SU-DHL-6 (cell line): ENCODE measurements around the gene ERRFI1.

ENCODE experiments used
- H2AFZ ChIP-seq: fragments of 200-600 bp; sonication (generic); 2 replicates; pipeline ENCODE4 v1.6.1; 2014; ENCODE audit warnings: low read depth, mild to moderate bottlenecking, moderate library complexity, mixed read lengths, antibody characterized with exemption, low read length; ENCODE audit not compliant: severe bottlenecking
- H3F3A ChIP-seq: fragments of 200-600 bp; shearing (Covaris generic); 2 replicates; pipeline ENCODE4 v1.6.0; 2016; ENCODE audit warnings: antibody characterized with exemption, mild to moderate bottlenecking; ENCODE audit not compliant: insufficient read depth
- H3K27ac ChIP-seq: fragments of 200-600 bp; sonication (generic); 2 replicates; pipeline ENCODE4 v1.5.1; 2016; ENCODE audit warnings: low read depth, mild to moderate bottlenecking, low read length, moderate library complexity, mixed read lengths
- H3K27me3 ChIP-seq: fragments of 200-600 bp; sonication (generic), shearing (Covaris generic); 2 replicates; pipeline ENCODE4 v1.6.0; 2014; ENCODE audit warnings: mild to moderate bottlenecking, low read length
- H3K36me3 ChIP-seq: fragments of 200-600 bp; sonication (generic); 2 replicates; pipeline ENCODE4 v1.6.1; 2014; ENCODE audit warnings: mild to moderate bottlenecking, low read length, mixed read lengths
- H3K4me2 ChIP-seq: fragments of 300-600, 200-600 bp; shearing (Covaris generic), sonication (generic); 2 replicates; pipeline ENCODE4 v1.6.0; 2014; ENCODE audit warnings: low read length, low read depth, mild to moderate bottlenecking; ENCODE audit not compliant: poor library complexity, severe bottlenecking
- H3K4me3 ChIP-seq: fragments of 200-600 bp; sonication (generic); 2 replicates; pipeline ENCODE4 v1.5.1; 2014; ENCODE audit warnings: antibody characterized with exemption, low read length, mild to moderate bottlenecking, mixed read lengths; ENCODE audit not compliant: insufficient read depth, poor library complexity, severe bottlenecking
- H3K79me2 ChIP-seq: fragments of 200-600 bp; sonication (generic); 2 replicates; pipeline ENCODE4 v1.6.1; 2014; ENCODE audit warnings: mild to moderate bottlenecking, low read length, moderate library complexity; ENCODE audit not compliant: insufficient read depth
- H3K9ac ChIP-seq: fragments of 200-600 bp; sonication (generic); 2 replicates; pipeline ENCODE4 v1.7.0; 2014; ENCODE audit warnings: mild to moderate bottlenecking, low read length
- H3K9me2 ChIP-seq: fragments of 200-600 bp; sonication (generic); replicated peaks from 2 replicates; pipeline ENCODE4 v1.6.1; 2014; ENCODE audit warnings: low read length; ENCODE audit not compliant: insufficient read depth
- H3K9me3 ChIP-seq: fragments of 200-600 bp; sonication (generic); 2 replicates; pipeline ENCODE4 v1.6.1; 2014; ENCODE audit warnings: low read length, mixed read lengths; ENCODE audit not compliant: insufficient read depth
- H4K20me1 ChIP-seq: fragments of 200-600 bp; sonication (generic); 2 replicates; pipeline ENCODE4 v1.6.1; 2014; ENCODE audit warnings: low read depth, mild to moderate bottlenecking, antibody characterized with exemption, low read length, moderate library complexity, mixed read lengths
- EZH2phosphoT487 ChIP-seq: fragments of 200-600 bp; sonication (generic), shearing (Covaris generic); conservative IDR thresholded peaks from 2 replicates; pipeline ENCODE4 v1.6.1; 2018; ENCODE audit warnings: mild to moderate bottlenecking, antibody characterized with exemption, low read length, moderate library complexity, mixed read lengths
- TF ChIP-seq, protein P1 (sequence below): fragments of 200-600 bp; sonication (generic); IDR thresholded peaks from one replicate; pipeline ENCODE4 v1.5.1; 2017; ENCODE audit warnings: antibody characterized with exemption, mild to moderate bottlenecking, low read length, moderate library complexity; ENCODE audit not compliant: insufficient read depth, poor library complexity, severe bottlenecking

The ERRFI1 gene

DNA sequence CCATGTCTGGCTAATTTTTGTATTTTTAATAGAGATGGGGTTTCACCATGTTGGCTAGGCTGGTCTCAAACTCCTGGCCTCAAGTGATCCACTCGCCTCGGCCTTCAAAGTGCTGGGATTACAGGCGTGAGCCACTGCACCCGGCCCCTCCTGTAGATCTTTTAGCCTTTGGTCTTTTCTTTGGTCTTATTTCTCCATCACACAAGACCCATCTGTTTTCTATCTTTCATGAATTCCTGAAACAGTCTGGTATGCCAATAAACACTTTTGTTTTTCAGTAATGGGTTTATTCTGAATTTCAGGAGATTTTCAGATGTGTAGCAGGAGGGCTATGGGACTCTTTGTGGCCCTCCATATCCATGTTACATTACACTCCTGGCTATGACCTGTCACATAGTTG is 23.2 kb downstream of the ERRFI1 start:
- Histone ChIP-seq H3K79me2 (no peaks in the 10 kb centered on the region), H4K20me1 (no peaks in the 10 kb centered on the region), H3K9me2 (no peaks in the 10 kb centered on the region), H3K4me3 (no peak overlapping the region), H3K9me3 (no peaks in the 10 kb centered on the region), H2AFZ (no peak overlapping the region), H3K36me3 (no peaks in the 10 kb centered on the region), H3K27ac (no peak overlapping the region), H3K4me2 (no peak overlapping the region), H3F3A (no peaks in the 10 kb centered on the region), H3K9ac (no peak overlapping the region), H3K27me3 (no peaks in the 10 kb centered on the region)
- TF ChIP-seq, protein P1, sequence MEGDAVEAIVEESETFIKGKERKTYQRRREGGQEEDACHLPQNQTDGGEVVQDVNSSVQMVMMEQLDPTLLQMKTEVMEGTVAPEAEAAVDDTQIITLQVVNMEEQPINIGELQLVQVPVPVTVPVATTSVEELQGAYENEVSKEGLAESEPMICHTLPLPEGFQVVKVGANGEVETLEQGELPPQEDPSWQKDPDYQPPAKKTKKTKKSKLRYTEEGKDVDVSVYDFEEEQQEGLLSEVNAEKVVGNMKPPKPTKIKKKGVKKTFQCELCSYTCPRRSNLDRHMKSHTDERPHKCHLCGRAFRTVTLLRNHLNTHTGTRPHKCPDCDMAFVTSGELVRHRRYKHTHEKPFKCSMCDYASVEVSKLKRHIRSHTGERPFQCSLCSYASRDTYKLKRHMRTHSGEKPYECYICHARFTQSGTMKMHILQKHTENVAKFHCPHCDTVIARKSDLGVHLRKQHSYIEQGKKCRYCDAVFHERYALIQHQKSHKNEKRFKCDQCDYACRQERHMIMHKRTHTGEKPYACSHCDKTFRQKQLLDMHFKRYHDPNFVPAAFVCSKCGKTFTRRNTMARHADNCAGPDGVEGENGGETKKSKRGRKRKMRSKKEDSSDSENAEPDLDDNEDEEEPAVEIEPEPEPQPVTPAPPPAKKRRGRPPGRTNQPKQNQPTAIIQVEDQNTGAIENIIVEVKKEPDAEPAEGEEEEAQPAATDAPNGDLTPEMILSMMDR, result no peak
- TF ChIP-seq EZH2phosphoT487, result no peak

DNA sequence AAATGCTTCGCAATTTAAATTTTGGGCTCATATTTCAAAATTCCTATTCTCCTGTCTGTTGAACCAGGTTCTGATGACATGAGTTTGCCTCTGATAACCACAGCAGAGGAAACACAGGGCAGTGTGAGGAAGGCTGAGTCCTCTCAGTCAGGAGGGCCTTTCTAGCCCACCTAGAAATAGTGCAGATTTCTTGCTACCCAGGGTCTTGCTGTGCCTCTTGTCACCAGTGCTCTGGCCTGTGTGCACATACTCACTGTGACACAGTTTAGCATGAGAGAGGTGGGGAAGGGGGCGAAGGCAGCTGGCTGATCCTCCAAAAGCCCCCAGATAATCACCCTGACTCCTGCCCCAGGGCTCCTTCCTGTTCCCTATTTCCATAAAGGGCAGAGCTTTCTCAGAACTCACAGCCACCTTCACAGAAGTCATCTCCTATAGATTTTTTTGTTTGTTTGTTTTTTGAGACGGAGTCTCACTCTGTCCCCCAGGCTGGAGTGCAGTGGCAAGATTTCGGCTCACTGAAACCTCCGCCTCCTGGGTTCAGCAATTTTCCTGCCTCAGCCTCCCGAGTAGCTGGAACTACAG is 23.7 kb downstream of the ERRFI1 start:
- no peak overlapping the region for H2AFZ ChIP-seq
- no peaks in the 10 kb centered on the region for H3K36me3 ChIP-seq
- H3K9ac ChIP-seq, result no peak overlapping the region
- H3K79me2 ChIP-seq, result no peaks in the 10 kb centered on the region
- no peaks in the 10 kb centered on the region for H4K20me1 ChIP-seq
- no peaks in the 10 kb centered on the region for H3K27me3 ChIP-seq
- H3K9me2 ChIP-seq, result no peaks in the 10 kb centered on the region
- no peak overlapping the region for H3K4me3 ChIP-seq
- no peak overlapping the region for H3K27ac ChIP-seq
- TF ChIP-seq EZH2phosphoT487, result no peak
- TF ChIP-seq, protein P1, result no peak
- no peaks in the 10 kb centered on the region for H3K9me3 ChIP-seq
- no peaks in the 10 kb centered on the region for H3F3A ChIP-seq
- no peak overlapping the region for H3K4me2 ChIP-seq

DNA sequence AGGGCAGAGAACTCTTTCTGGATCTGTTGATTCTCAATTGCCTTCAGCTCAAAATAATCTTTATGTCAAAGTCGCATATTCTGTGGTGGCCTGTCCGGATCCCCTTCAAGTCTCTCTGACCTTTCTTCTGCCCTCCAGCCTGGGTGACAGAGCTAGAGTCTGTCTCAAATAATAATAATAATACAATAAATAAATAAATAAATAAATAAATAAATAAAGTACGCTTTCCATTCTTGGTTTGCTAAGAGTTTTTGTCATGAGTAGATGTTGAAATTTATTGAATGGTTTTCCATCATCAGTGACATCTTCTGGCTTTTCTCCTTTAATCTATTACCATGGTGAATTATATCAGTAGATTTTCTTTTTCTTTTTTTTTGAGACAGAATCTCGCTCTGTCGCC is 30.7 kb downstream of the ERRFI1 start:
- H3K9me2 ChIP-seq, result no peaks in the 10 kb centered on the region
- no peaks in the 10 kb centered on the region for H3K27me3 ChIP-seq
- H3K36me3 ChIP-seq, result no peaks in the 10 kb centered on the region
- no peaks in the 10 kb centered on the region for H3K79me2 ChIP-seq
- H3K9me3 ChIP-seq, result no peaks in the 10 kb centered on the region
- no peak overlapping the region for H2AFZ ChIP-seq
- no peaks in the 10 kb centered on the region for H4K20me1 ChIP-seq
- no peak overlapping the region for H3K4me2 ChIP-seq
- no peaks in the 10 kb centered on the region for H3F3A ChIP-seq
- H3K4me3 ChIP-seq, result no peak overlapping the region
- TF ChIP-seq EZH2phosphoT487, result no peak
- H3K9ac ChIP-seq, result no peak overlapping the region
- H3K27ac ChIP-seq, result no peak overlapping the region

DNA sequence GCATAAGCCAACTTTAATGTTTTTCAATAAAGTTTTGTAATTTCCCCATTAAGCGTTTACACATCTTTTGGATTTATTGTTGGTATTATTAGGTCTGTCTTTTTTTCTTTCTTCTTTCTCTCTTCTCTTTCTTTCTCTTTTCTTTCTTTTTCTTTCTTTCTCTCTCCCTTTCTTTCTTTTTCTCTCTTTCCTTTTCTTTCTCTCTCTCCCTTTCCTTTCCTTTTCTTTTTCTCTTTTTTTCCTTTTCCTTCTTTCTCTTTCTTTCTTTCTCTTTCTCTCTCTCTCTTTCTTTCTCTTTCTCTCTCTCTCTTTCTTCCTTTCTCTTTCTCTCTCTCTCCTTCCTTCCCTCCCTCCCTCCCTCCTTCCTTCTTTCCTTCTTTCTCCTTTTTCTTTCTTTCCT is 31.3 kb downstream of the ERRFI1 start:
- no peaks in the 10 kb centered on the region for H3K9me3 ChIP-seq
- no peaks in the 10 kb centered on the region for H3F3A ChIP-seq
- no peaks in the 10 kb centered on the region for H3K36me3 ChIP-seq
- no peak overlapping the region for H3K4me2 ChIP-seq
- H3K27ac ChIP-seq, result no peak overlapping the region
- no peak overlapping the region for H3K9ac ChIP-seq
- no peaks in the 10 kb centered on the region for H3K27me3 ChIP-seq
- no peaks in the 10 kb centered on the region for H3K79me2 ChIP-seq
- no peaks in the 10 kb centered on the region for H4K20me1 ChIP-seq
- no peak overlapping the region for H3K4me3 ChIP-seq
- H3K9me2 ChIP-seq, result no peaks in the 10 kb centered on the region
- TF ChIP-seq, protein P1, result no peak
- TF ChIP-seq EZH2phosphoT487, result no peak
- no peak overlapping the region for H2AFZ ChIP-seq
